ENCODE data around the gene PRDM12.
A peak's percentile ranks its signal among the peaks of the same experiment; 100 is the strongest.

The PRDM12 gene

GRCh38 chr9:130693426-130694191 lies 29.2 kb downstream of the PRDM12 start, which contains the start of gene EXOSC2:
EXOSC2 (plus strand) TSS chr9:130693780; CDS start chr9:130693792, 12 bp downstream.
- Histone ChIP-seq H3K4me3 (ENCODE audit: low read length) (peak within 1 kb of the TSS; percentile 93), H3K27me3 (ENCODE audit: insufficient read depth, low read length) (no peaks in the 10 kb centered on the region), H3K36me3 (ENCODE audit: insufficient read depth, low read length) (peaks cover 37% of the 10 kb centered on the region), H3K9me3 (ENCODE audit: insufficient read depth, low read depth, low read length) (no peaks in the 10 kb centered on the region), H3K4me1 (ENCODE audit: insufficient read depth, low read length) (peaks cover 12% of the 10 kb centered on the region), H3K27ac (ENCODE audit: low read depth, low read length) (peak within 1 kb of the TSS; percentile 49), H3K9ac (ENCODE audit: low read depth, low read length) (peak within 1 kb of the TSS; percentile 93)
- under 1% methylated on average over 40 of the region's 40 CpGs for WGBS

DNA sequence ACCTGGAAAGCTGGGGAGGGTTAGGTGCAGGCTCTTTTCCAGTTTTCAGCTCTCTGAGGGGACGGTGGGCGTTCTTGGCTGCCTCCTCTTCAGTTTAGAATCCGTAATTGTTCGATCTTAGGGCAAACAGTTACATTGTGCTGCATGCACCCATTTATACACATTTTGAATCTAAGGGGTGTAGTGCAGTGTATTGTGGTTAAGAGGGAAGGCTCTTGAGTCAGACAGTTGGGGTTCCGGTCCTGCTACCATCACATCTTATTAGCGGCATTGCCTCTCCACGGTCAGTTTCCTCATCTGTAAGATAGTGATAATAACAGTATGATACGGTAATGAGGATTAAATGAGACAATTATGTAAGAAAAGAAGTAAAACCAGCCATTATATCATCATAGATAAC lies 29.8 kb downstream of the PRDM12 start:
- peak overlapping the region; percentile 93 for H3K9ac ChIP-seq (ENCODE audit: low read depth, low read length)
- no peaks in the 10 kb centered on the region for H3K27me3 ChIP-seq (ENCODE audit: insufficient read depth, low read length)
- 2% methylated on average over 6 of the region's 8 CpGs for WGBS
- H3K27ac ChIP-seq (ENCODE audit: low read depth, low read length) = peak overlapping the region; percentile 49
- peak overlapping the region; percentile 93 for H3K4me3 ChIP-seq (ENCODE audit: low read length)
- peaks cover 43% of the 10 kb centered on the region for H3K36me3 ChIP-seq (ENCODE audit: insufficient read depth, low read length)
- no peaks in the 10 kb centered on the region for H3K9me3 ChIP-seq (ENCODE audit: insufficient read depth, low read depth, low read length)
- H3K4me1 ChIP-seq (ENCODE audit: insufficient read depth, low read length) = peaks cover 12% of the 10 kb centered on the region

- Histone ChIP-seq H3K9ac (ENCODE audit: low read depth, low read length) (no peak overlapping the region), H3K27me3 (ENCODE audit: insufficient read depth, low read length) (no peaks in the 10 kb centered on the region), H3K4me3 (ENCODE audit: low read length) (no peak overlapping the region), H3K9me3 (ENCODE audit: insufficient read depth, low read depth, low read length) (no peaks in the 10 kb centered on the region), H3K36me3 (ENCODE audit: insufficient read depth, low read length) (peaks cover 59% of the 10 kb centered on the region), H3K4me1 (ENCODE audit: insufficient read depth, low read length) (peaks cover 7% of the 10 kb centered on the region), H3K27ac (ENCODE audit: low read depth, low read length) (no peak overlapping the region)
- WGBS = 93% methylated on average over 4 of the region's 4 CpGs
Observed at GRCh38 chr9:130696139-130696650, 31.8 kb downstream of the PRDM12 start.

- Histone ChIP-seq H3K27me3 (ENCODE audit: insufficient read depth, low read length) (no peaks in the 10 kb centered on the region), H3K4me1 (ENCODE audit: insufficient read depth, low read length) (peaks cover 5% of the 10 kb centered on the region; the same call in 1 of the 2 replicates), H3K27ac (ENCODE audit: low read depth, low read length) (no peak overlapping the region), H3K4me3 (ENCODE audit: low read length) (no peak overlapping the region), H3K9ac (ENCODE audit: low read depth, low read length) (no peak overlapping the region), H3K9me3 (ENCODE audit: insufficient read depth, low read depth, low read length) (no peaks in the 10 kb centered on the region), H3K36me3 (ENCODE audit: insufficient read depth, low read length) (peaks cover 67% of the 10 kb centered on the region)
- WGBS = 94% methylated on average over 8 of the region's 8 CpGs
Observed at GRCh38 chr9:130696996-130697395, 32.6 kb downstream of the PRDM12 start.

DNA sequence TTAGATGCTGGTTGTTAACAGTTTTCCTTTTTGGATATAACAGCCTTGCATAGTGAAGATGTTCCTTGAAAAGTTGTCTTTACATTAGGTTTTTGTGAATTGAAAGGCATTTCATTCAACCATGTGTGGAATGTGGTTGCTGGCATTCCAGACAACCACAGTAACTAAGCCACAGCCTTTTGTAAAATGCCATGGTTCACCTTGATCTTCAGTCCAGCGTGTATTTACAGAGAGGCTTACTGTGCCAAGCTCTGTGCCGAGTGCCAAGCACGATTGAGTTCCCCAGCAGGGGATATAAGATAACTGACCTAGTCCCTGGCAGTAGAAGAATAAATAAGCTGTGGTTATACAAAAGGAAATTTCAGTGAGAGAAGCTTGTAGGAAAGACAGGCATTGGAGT lies 34.1 kb downstream of the PRDM12 start:
- Histone ChIP-seq H3K9me3 (ENCODE audit: insufficient read depth, low read depth, low read length) (no peaks in the 10 kb centered on the region), H3K4me1 (ENCODE audit: insufficient read depth, low read length) (peaks cover 5% of the 10 kb centered on the region; the same call in 1 of the 2 replicates), H3K4me3 (ENCODE audit: low read length) (no peak overlapping the region), H3K9ac (ENCODE audit: low read depth, low read length) (no peak overlapping the region), H3K27ac (ENCODE audit: low read depth, low read length) (peak overlapping the region; percentile 24; the same call in 1 of the 2 replicates), H3K36me3 (ENCODE audit: insufficient read depth, low read length) (peaks cover 82% of the 10 kb centered on the region), H3K27me3 (ENCODE audit: insufficient read depth, low read length) (no peaks in the 10 kb centered on the region)
- WGBS = 92% methylated on average over 3 of the region's 3 CpGs

DNA sequence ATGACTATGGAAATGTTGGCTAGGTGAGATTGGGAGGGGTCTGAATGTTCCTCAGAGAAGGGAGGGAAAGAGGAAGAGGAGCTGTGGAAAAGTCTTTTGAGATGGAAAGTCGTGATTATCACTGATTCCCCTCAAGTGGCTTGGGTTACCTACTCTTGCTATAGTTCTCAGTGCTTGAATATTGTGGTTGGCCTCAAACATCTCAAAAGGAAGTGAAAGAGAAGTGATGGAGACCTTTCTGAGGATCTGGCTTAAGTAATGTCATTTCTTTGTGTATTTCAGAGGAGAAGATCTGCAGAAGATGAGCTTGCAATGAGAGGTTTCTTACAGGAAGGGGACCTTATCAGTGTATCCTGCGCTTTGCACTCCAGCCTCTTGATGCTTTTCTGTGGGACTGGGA lies 34.7 kb downstream of the PRDM12 start:
- H3K9ac ChIP-seq (ENCODE audit: low read depth, low read length) = no peak overlapping the region
- no peak overlapping the region for H3K4me3 ChIP-seq (ENCODE audit: low read length)
- H3K9me3 ChIP-seq (ENCODE audit: insufficient read depth, low read depth, low read length) = no peaks in the 10 kb centered on the region
- H3K4me1 ChIP-seq (ENCODE audit: insufficient read depth, low read length) = peaks cover 5% of the 10 kb centered on the region; the same call in 1 of the 2 replicates
- H3K36me3 ChIP-seq (ENCODE audit: insufficient read depth, low read length) = peaks cover 87% of the 10 kb centered on the region
- H3K27ac ChIP-seq (ENCODE audit: low read depth, low read length) = no peak overlapping the region
- no peaks in the 10 kb centered on the region for H3K27me3 ChIP-seq (ENCODE audit: insufficient read depth, low read length)
- 92% methylated on average over 2 of the region's 2 CpGs for WGBS

DNA sequence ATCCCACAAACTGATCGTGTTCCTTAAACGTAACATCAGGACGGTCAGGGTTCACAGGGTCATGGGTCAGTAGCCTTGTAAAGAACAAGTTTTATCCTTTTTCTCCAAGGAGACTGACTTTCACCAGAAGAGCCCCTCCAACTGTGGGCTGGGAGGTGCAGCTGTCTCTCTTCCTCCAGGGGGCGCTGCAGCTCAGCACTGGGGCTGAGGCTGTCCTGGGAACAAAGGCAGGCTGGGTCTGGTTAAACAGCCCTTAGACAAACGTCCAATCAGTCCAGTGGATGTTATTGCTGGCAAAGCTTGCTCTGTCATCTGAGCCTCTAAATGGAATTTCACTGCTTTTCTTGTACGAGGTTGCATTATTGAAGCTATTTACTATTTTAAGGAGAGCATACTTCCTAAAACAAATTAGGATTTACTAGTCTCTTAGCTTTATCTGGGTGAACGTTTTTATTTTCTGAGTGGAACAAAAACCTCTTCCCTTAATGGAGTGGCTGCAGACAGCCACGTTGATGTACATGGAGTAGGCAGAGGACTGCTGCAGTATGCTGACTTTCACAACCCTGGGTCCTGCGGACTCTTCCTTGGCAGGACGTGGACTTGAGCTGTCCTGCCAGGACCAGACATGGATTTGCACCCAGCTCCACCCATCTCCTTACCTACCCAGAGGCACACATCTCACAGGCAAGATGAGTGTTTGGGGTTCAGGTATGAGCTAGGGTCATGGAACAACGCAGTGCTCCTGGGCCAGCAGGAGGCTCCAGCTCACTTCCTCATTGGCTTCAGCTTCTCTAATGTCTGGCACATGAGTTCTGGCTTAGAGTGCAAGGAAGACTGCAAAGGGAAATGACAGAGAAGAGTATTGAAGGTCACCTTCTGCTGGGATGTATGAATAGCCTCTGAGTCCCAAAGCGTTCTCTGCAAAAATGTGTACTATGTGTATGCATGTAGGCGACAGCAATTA lies 36.9 kb downstream of the PRDM12 start:
- Histone ChIP-seq H3K36me3 (ENCODE audit: insufficient read depth, low read length) (peaks cover 87% of the 10 kb centered on the region), H3K9me3 (ENCODE audit: insufficient read depth, low read depth, low read length) (no peaks in the 10 kb centered on the region), H3K27me3 (ENCODE audit: insufficient read depth, low read length) (no peaks in the 10 kb centered on the region), H3K9ac (ENCODE audit: low read depth, low read length) (no peak overlapping the region), H3K4me3 (ENCODE audit: low read length) (no peak overlapping the region), H3K27ac (ENCODE audit: low read depth, low read length) (no peak overlapping the region; the same call in 1 of the 2 replicates), H3K4me1 (ENCODE audit: insufficient read depth, low read length) (no peaks in the 10 kb centered on the region)
- whole genome bisulfite sequencing = 76% methylated on average over 13 of the region's 13 CpGs

GRCh38 chr9:130703501-130703900 lies 39.1 kb downstream of the PRDM12 start:
- Histone ChIP-seq H3K4me1 (ENCODE audit: insufficient read depth, low read length) (no peaks in the 10 kb centered on the region), H3K27me3 (ENCODE audit: insufficient read depth, low read length) (no peaks in the 10 kb centered on the region), H3K27ac (ENCODE audit: low read depth, low read length) (no peak overlapping the region), H3K36me3 (ENCODE audit: insufficient read depth, low read length) (peaks cover 67% of the 10 kb centered on the region), H3K4me3 (ENCODE audit: low read length) (no peak overlapping the region), H3K9me3 (ENCODE audit: insufficient read depth, low read depth, low read length) (no peaks in the 10 kb centered on the region), H3K9ac (ENCODE audit: low read depth, low read length) (no peak overlapping the region)
- WGBS = 94% methylated on average over 7 of the region's 7 CpGs

DNA sequence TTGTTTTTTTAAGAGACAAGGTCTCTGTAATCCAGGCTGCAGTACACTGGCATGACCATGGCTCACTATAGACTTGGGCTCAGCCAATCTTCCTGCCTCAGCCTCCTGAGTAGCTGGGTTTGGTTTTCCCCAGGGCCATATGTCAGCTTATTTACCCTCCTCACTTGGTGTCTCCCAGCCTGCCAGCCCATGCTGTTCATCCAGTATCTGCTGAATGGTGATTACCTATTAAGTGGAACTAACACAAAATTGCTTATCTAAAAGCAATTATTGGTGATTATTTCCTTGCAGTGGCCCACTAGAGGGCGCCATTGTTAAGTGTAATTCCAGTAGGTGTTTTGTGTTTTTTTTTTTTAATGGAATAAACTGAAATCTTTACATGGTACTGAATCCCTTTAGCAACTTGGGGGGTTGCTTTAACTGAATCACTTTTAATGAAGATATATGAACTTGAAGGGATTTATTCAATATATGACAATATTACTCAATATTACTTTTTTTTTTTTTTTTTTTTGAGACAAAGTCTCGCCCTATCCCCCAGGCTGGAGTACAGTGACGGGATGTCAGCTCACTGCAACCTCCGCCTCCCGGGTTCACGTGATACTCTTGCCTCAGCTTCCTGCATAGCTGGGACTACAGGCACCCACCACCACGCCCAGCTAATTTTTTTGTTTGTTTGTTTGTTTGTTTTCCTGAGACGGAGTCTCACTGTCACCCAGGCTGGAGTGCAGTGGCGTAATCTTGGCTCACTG lies 43.0 kb downstream of the PRDM12 start:
- Histone ChIP-seq H3K9ac (ENCODE audit: low read depth, low read length) (no peak overlapping the region), H3K4me1 (ENCODE audit: insufficient read depth, low read length) (no peaks in the 10 kb centered on the region), H3K27me3 (ENCODE audit: insufficient read depth, low read length) (no peaks in the 10 kb centered on the region), H3K27ac (ENCODE audit: low read depth, low read length) (no peak overlapping the region), H3K9me3 (ENCODE audit: insufficient read depth, low read depth, low read length) (no peaks in the 10 kb centered on the region), H3K4me3 (ENCODE audit: low read length) (no peak overlapping the region), H3K36me3 (ENCODE audit: insufficient read depth, low read length) (peaks cover 31% of the 10 kb centered on the region)
- WGBS = 70% methylated on average over 9 of the region's 9 CpGs

DNA sequence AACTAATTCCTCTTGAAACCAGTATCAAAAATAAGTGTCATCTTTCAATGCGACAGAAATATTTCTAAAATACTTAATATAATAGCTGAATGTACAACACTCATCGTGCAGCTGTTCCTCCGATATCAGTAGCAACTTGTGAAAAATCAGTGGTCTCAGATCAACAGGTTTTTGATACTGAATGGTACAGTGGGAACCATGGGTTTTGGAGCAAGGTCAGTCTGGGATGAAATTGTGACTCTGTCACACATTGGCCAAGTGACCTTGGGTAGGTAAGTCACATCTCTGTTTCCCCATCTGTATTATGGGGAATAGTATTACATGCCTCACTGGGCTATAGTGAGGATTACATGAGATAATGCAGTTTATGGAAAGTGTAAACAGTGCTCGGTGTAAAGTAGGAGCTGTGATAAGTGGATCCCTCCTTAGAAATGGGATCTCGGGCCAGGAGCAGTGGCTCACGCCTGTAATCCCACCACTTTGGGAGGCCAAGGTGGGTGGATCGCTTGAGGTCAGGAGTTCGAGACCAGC lies 46.5 kb downstream of the PRDM12 start:
- WGBS = 92% methylated on average over 7 of the region's 8 CpGs
- no peak overlapping the region for H3K27ac ChIP-seq (ENCODE audit: low read depth, low read length)
- peaks cover 4% of the 10 kb centered on the region; the same call in 1 of the 2 replicates for H3K36me3 ChIP-seq (ENCODE audit: insufficient read depth, low read length)
- no peak overlapping the region for H3K4me3 ChIP-seq (ENCODE audit: low read length)
- no peak overlapping the region for H3K9ac ChIP-seq (ENCODE audit: low read depth, low read length)
- H3K9me3 ChIP-seq (ENCODE audit: insufficient read depth, low read depth, low read length) = no peaks in the 10 kb centered on the region
- peaks cover 22% of the 10 kb centered on the region for H3K4me1 ChIP-seq (ENCODE audit: insufficient read depth, low read length)
- no peaks in the 10 kb centered on the region for H3K27me3 ChIP-seq (ENCODE audit: insufficient read depth, low read length)
